ENCODE data around the gene CRISP2.
A peak's percentile ranks its signal among the peaks of the same experiment; 100 is the strongest.

CRISP2 gene

GRCh38 chr6:49721297-49721696 is 8.0 kb upstream of the CRISP2 start:
- Histone ChIP-seq H3K36me3 (ENCODE audit: insufficient read depth, low read length) (no peaks in the 10 kb centered on the region), H3K27ac (no peak overlapping the region), H3K4me3 (no peak overlapping the region), H3K9ac (ENCODE audit: insufficient read length) (no peak overlapping the region), H3K9me3 (ENCODE audit: low read depth, low read length) (peaks cover 5% of the 10 kb centered on the region; the same call in 1 of the 2 replicates)
- no peak for DNase-seq (ENCODE audit: low read depth, low spot score)
- TF ChIP-seq EZH2 (IDR thresholded peaks at IDR 0.05) (no peak), POLR2AphosphoS5 (IDR thresholded peaks at IDR 0.05; ENCODE audit: borderline replicate concordance, low read depth, low read length) (no peak), FOXP2 (optimal IDR thresholded peaks at IDR 0.05; ENCODE audit: control extremely low read depth, extremely low read length, insufficient read depth) (no peak)

GRCh38 chr6:49720372-49720771 is 7.0 kb upstream of the CRISP2 start:
- H3K9me3 ChIP-seq (ENCODE audit: low read depth, low read length), result peaks cover 5% of the 10 kb centered on the region; the same call in 1 of the 2 replicates
- TF ChIP-seq FOXP2 (optimal IDR thresholded peaks at IDR 0.05; ENCODE audit: control extremely low read depth, extremely low read length, insufficient read depth) (no peak), EZH2 (IDR thresholded peaks at IDR 0.05) (no peak)
- DNase-seq (ENCODE audit: low read depth, low spot score), result no peak
- H3K27ac ChIP-seq, result no peak overlapping the region
- H3K36me3 ChIP-seq (ENCODE audit: insufficient read depth, low read length), result no peaks in the 10 kb centered on the region
- H3K4me3 ChIP-seq, result no peak overlapping the region
- H3K9ac ChIP-seq (ENCODE audit: insufficient read length), result no peak overlapping the region

GRCh38 chr6:49698478-49698877 is 14.9 kb downstream of the CRISP2 start:
- Histone ChIP-seq H3K4me3 (no peak overlapping the region), H3K9ac (ENCODE audit: insufficient read length) (no peak overlapping the region), H3K9me3 (ENCODE audit: low read depth, low read length) (peaks cover 4% of the 10 kb centered on the region; the same call in 1 of the 2 replicates), H3K36me3 (ENCODE audit: insufficient read depth, low read length) (no peaks in the 10 kb centered on the region), H3K27ac (no peak overlapping the region)
- TF ChIP-seq POLR2AphosphoS5 (IDR thresholded peaks at IDR 0.05; ENCODE audit: borderline replicate concordance, low read depth, low read length), result no peak
- no peak for TF ChIP-seq FOXP2 (optimal IDR thresholded peaks at IDR 0.05; ENCODE audit: control extremely low read depth, extremely low read length, insufficient read depth)
- TF ChIP-seq EZH2 (IDR thresholded peaks at IDR 0.05), result no peak
- no peak for DNase-seq (ENCODE audit: low read depth, low spot score)

- no peak for TF ChIP-seq FOXP2 (optimal IDR thresholded peaks at IDR 0.05; ENCODE audit: control extremely low read depth, extremely low read length, insufficient read depth)
- no peak for TF ChIP-seq EZH2 (IDR thresholded peaks at IDR 0.05)
- no peak overlapping the region for H3K9ac ChIP-seq (ENCODE audit: insufficient read length)
- H3K36me3 ChIP-seq (ENCODE audit: insufficient read depth, low read length), result no peaks in the 10 kb centered on the region
- H3K9me3 ChIP-seq (ENCODE audit: low read depth, low read length), result no peaks in the 10 kb centered on the region
- H3K4me3 ChIP-seq, result no peak overlapping the region
- no peak for DNase-seq (ENCODE audit: low read depth, low spot score)
- no peak overlapping the region for H3K27ac ChIP-seq
These were observed 19.8 kb downstream of the CRISP2 start for GRCh38 chr6:49693512-49693911.

- TF ChIP-seq EZH2 (IDR thresholded peaks at IDR 0.05) (no peak), POLR2AphosphoS5 (IDR thresholded peaks at IDR 0.05; ENCODE audit: borderline replicate concordance, low read depth, low read length) (no peak), FOXP2 (optimal IDR thresholded peaks at IDR 0.05; ENCODE audit: control extremely low read depth, extremely low read length, insufficient read depth) (no peak)
- Histone ChIP-seq H3K36me3 (ENCODE audit: insufficient read depth, low read length) (no peaks in the 10 kb centered on the region), H3K27ac (no peak overlapping the region), H3K9ac (ENCODE audit: insufficient read length) (no peak overlapping the region), H3K9me3 (ENCODE audit: low read depth, low read length) (no peaks in the 10 kb centered on the region), H3K4me3 (no peak overlapping the region)
- no peak for DNase-seq (ENCODE audit: low read depth, low spot score)
These were observed 20.8 kb downstream of the CRISP2 start for GRCh38 chr6:49692534-49692933.

GRCh38 chr6:49676671-49677281 is 36.6 kb downstream of the CRISP2 start:
- Histone ChIP-seq H3K27ac (no peak overlapping the region), H3K9ac (ENCODE audit: insufficient read length) (no peak overlapping the region), H3K36me3 (ENCODE audit: insufficient read depth, low read length) (no peaks in the 10 kb centered on the region), H3K4me3 (no peak overlapping the region), H3K9me3 (ENCODE audit: low read depth, low read length) (no peaks in the 10 kb centered on the region)
- no peak for DNase-seq (ENCODE audit: low read depth, low spot score)
- TF ChIP-seq POLR2AphosphoS5 (IDR thresholded peaks at IDR 0.05; ENCODE audit: borderline replicate concordance, low read depth, low read length) (no peak), EZH2 (IDR thresholded peaks at IDR 0.05) (no peak)

- no peak overlapping the region for H3K4me3 ChIP-seq
- no peak for DNase-seq (ENCODE audit: low read depth, low spot score)
- H3K9ac ChIP-seq (ENCODE audit: insufficient read length), result no peak overlapping the region
- H3K36me3 ChIP-seq (ENCODE audit: insufficient read depth, low read length), result no peaks in the 10 kb centered on the region
- no peak for TF ChIP-seq EZH2 (IDR thresholded peaks at IDR 0.05)
- TF ChIP-seq FOXP2 (optimal IDR thresholded peaks at IDR 0.05; ENCODE audit: control extremely low read depth, extremely low read length, insufficient read depth), result no peak
- no peak for TF ChIP-seq POLR2AphosphoS5 (IDR thresholded peaks at IDR 0.05; ENCODE audit: borderline replicate concordance, low read depth, low read length)
- H3K27ac ChIP-seq, result no peak overlapping the region
- H3K9me3 ChIP-seq (ENCODE audit: low read depth, low read length), result no peaks in the 10 kb centered on the region
These were observed 37.5 kb downstream of the CRISP2 start for GRCh38 chr6:49675816-49676215.

GRCh38 chr6:49668083-49668511 is 45.2 kb downstream of the CRISP2 start:
- Histone ChIP-seq H3K9me3 (ENCODE audit: low read depth, low read length) (no peaks in the 10 kb centered on the region), H3K9ac (ENCODE audit: insufficient read length) (no peak overlapping the region), H3K4me3 (peak overlapping the region; percentile 5; the same call in 1 of the 2 replicates), H3K36me3 (ENCODE audit: insufficient read depth, low read length) (no peaks in the 10 kb centered on the region), H3K27ac (peak overlapping the region; percentile 77)
- peak; percentile 18 for DNase-seq (ENCODE audit: low read depth, low spot score)
- TF ChIP-seq POLR2AphosphoS5 (IDR thresholded peaks at IDR 0.05; ENCODE audit: borderline replicate concordance, low read depth, low read length), result no peak
- no peak for TF ChIP-seq EZH2 (IDR thresholded peaks at IDR 0.05)
- no peak for TF ChIP-seq FOXP2 (optimal IDR thresholded peaks at IDR 0.05; ENCODE audit: control extremely low read depth, extremely low read length, insufficient read depth)
